WTC11 (cell line): ENCODE results near the gene TM9SF4. TPM values are rescaled to one million over a fixed set of nuclear protein-coding genes. Genes with fewer than 3 reads are reported as not detected.

Experiments used
- ATAC-seq: fragments of 200-7000 bp; cut with Tn5 transposase; 2 replicates; pipeline ENCODE4 v1.10.0; 2021; ENCODE audit warnings: mild to moderate bottlenecking, moderate library complexity
- Bru-seq: library from RNA; stranded (reverse); fragments of 400-500 nt; gene quantifications from one replicate; lab custom pipeline; 2021; lab: Mats Ljungman, UMichigan
- CTCF ChIA-PET: fragments of 300-600 bp; sonication (Branson Sonifier 250); formaldehyde crosslinking; loops from one replicate; lab custom pipeline; 2021; ENCODE audit warnings: antibody characterized with exemption; lab: Charles Lee
- POLR2A ChIA-PET: fragments of 350-600 bp; sonication (Branson Sonifier 250); formaldehyde crosslinking; loops from one replicate; lab custom pipeline; 2021; ENCODE audit warnings: antibody characterized with exemption; lab: Charles Lee
- DNase-seq: peaks from one replicate; pipeline ENCODE4 v3.0.0; 2021; ENCODE audit warnings: low spot score
- H3K27ac Mint-ChIP-seq: 2 replicates; pipeline ENCODE4 v1.8.0; 2021; ENCODE audit warnings: mixed read lengths
- H3K27me3 Mint-ChIP-seq: 2 replicates; pipeline ENCODE4 v1.8.0; 2021; ENCODE audit warnings: low read depth, mild to moderate bottlenecking, moderate library complexity, mixed read lengths
- H3K36me3 Mint-ChIP-seq: 2 replicates; pipeline ENCODE4 v1.8.0; 2021; ENCODE audit warnings: mixed read lengths
- H3K4me1 Mint-ChIP-seq: 2 replicates; pipeline ENCODE4 v1.8.0; 2022; ENCODE audit warnings: mixed read lengths
- H3K4me3 Mint-ChIP-seq: 2 replicates; pipeline ENCODE4 v1.8.0; 2021; ENCODE audit warnings: mild to moderate bottlenecking, moderate library complexity, mixed read lengths
- H3K9me3 Mint-ChIP-seq: 2 replicates; pipeline ENCODE4 v1.8.0; 2021; ENCODE audit warnings: mixed read lengths
- ATF1 ChIP-seq: sonication (generic); formaldehyde crosslinking; IDR thresholded peaks from 2 replicates; pipeline ENCODE4 v1.8.1; 2023; ENCODE audit warnings: mild to moderate bottlenecking, moderate library complexity, missing genetic modification reagents
- CREB1 ChIP-seq: sonication (generic); formaldehyde crosslinking; IDR thresholded peaks from 2 replicates; pipeline ENCODE4 v1.8.0; 2023; ENCODE audit warnings: mild to moderate bottlenecking, missing genetic modification reagents
- EMX1 ChIP-seq: fragments of 250-450 bp; sonication (Bioruptor Pico); IDR thresholded peaks from 2 replicates; pipeline ENCODE4 v1.8.0; 2021; ENCODE audit warnings: mild to moderate bottlenecking
- ESRRA ChIP-seq: sonication (generic); formaldehyde crosslinking; IDR thresholded peaks from 2 replicates; pipeline ENCODE4 v1.8.1; 2022; ENCODE audit warnings: mild to moderate bottlenecking, missing genetic modification reagents, borderline replicate concordance
- FOXK1 ChIP-seq: sonication (generic); formaldehyde crosslinking; IDR thresholded peaks from 2 replicates; pipeline ENCODE4 v1.8.0; 2022; ENCODE audit warnings: mild to moderate bottlenecking, moderate library complexity, missing genetic modification reagents
- GABPB1 ChIP-seq: sonication (generic); formaldehyde crosslinking; IDR thresholded peaks from 2 replicates; pipeline ENCODE4 v1.8.1; 2023; ENCODE audit warnings: mild to moderate bottlenecking, missing genetic modification reagents
- GRHL2 ChIP-seq: fragments of 250-450 bp; sonication (Bioruptor Pico); IDR thresholded peaks from 2 replicates; pipeline ENCODE4 v1.8.0; 2022; ENCODE audit warnings: mild to moderate bottlenecking, moderate library complexity; ENCODE audit not compliant: insufficient replicate concordance, severe bottlenecking
- HMGA2 ChIP-seq: fragments of 250-450 bp; sonication (Bioruptor Pico); IDR thresholded peaks from 2 replicates; pipeline ENCODE4 v1.4.0; 2021; ENCODE audit warnings: mild to moderate bottlenecking, moderate library complexity
- IRF2 ChIP-seq: sonication (generic); formaldehyde crosslinking; IDR thresholded peaks from 2 replicates; pipeline ENCODE4 v1.8.0; 2022; ENCODE audit warnings: low read depth, missing genetic modification reagents, borderline replicate concordance
- JUN ChIP-seq: sonication (generic); formaldehyde crosslinking; IDR thresholded peaks from 2 replicates; pipeline ENCODE4 v1.8.0; 2023; ENCODE audit warnings: mild to moderate bottlenecking, missing genetic modification reagents
- NFYB ChIP-seq: sonication (generic); formaldehyde crosslinking; conservative IDR thresholded peaks from 2 replicates; pipeline ENCODE4 v1.8.0; 2022; ENCODE audit warnings: low read depth, missing genetic modification reagents
- NR3C1 ChIP-seq: sonication (generic); formaldehyde crosslinking; conservative IDR thresholded peaks from 2 replicates; pipeline ENCODE4 v1.8.1; 2023; ENCODE audit warnings: low read depth, mild to moderate bottlenecking, missing genetic modification reagents
- SMAD4 ChIP-seq: sonication (generic); formaldehyde crosslinking; IDR thresholded peaks from 2 replicates; pipeline ENCODE4 v1.8.0; 2022; ENCODE audit warnings: mild to moderate bottlenecking, missing genetic modification reagents
- TEAD4 ChIP-seq: sonication (generic); formaldehyde crosslinking; IDR thresholded peaks from 2 replicates; pipeline ENCODE4 v1.8.0; 2022; ENCODE audit warnings: mild to moderate bottlenecking, missing genetic modification reagents
- long read RNA-seq, 3 experiments: library from RNA in 1 of 3; library from capped mRNA in 1 of 3; library from polyadenylated mRNA in 1 of 3; unstranded in 2 of 3; stranded (forward) in 1 of 3; transcript quantifications; one replicate each; pipeline ENCODE4 v2.0.0, GENCODE V29; 2021
- total RNA-seq: library from RNA; stranded (reverse); gene quantifications from 3 replicates; pipeline ENCODE4 v1.2.3, GENCODE V29; 2021
- TF ChIP-seq, protein P1 (sequence below): sonication (generic); formaldehyde crosslinking; IDR thresholded peaks from 2 replicates; pipeline ENCODE4 v1.8.0; 2022; ENCODE audit warnings: mild to moderate bottlenecking, missing genetic modification reagents
- TF ChIP-seq, protein P2 (sequence below): sonication (generic); formaldehyde crosslinking; IDR thresholded peaks from 2 replicates; pipeline ENCODE4 v1.8.1; 2022; ENCODE audit warnings: missing genetic modification reagents, borderline replicate concordance
- TF ChIP-seq, protein P3 (sequence below): sonication (generic); formaldehyde crosslinking; IDR thresholded peaks from 2 replicates; pipeline ENCODE4 v1.8.1; 2023; ENCODE audit warnings: mild to moderate bottlenecking, missing genetic modification reagents, moderate library complexity
- TF ChIP-seq, protein P4 (sequence below): sonication (generic); formaldehyde crosslinking; IDR thresholded peaks from 2 replicates; pipeline ENCODE4 v1.8.0; 2023; ENCODE audit warnings: mild to moderate bottlenecking, missing genetic modification reagents
- TF ChIP-seq, protein P5 (sequence below): fragments of 250-450 bp; sonication (Bioruptor Pico); IDR thresholded peaks from 2 replicates; pipeline ENCODE4 v1.8.0; 2021; ENCODE audit warnings: mild to moderate bottlenecking
- TF ChIP-seq, protein P6 (sequence below): sonication (generic); formaldehyde crosslinking; IDR thresholded peaks from 2 replicates; pipeline ENCODE4 v1.8.0; 2022; ENCODE audit warnings: missing genetic modification reagents

The TM9SF4 gene, protein sequence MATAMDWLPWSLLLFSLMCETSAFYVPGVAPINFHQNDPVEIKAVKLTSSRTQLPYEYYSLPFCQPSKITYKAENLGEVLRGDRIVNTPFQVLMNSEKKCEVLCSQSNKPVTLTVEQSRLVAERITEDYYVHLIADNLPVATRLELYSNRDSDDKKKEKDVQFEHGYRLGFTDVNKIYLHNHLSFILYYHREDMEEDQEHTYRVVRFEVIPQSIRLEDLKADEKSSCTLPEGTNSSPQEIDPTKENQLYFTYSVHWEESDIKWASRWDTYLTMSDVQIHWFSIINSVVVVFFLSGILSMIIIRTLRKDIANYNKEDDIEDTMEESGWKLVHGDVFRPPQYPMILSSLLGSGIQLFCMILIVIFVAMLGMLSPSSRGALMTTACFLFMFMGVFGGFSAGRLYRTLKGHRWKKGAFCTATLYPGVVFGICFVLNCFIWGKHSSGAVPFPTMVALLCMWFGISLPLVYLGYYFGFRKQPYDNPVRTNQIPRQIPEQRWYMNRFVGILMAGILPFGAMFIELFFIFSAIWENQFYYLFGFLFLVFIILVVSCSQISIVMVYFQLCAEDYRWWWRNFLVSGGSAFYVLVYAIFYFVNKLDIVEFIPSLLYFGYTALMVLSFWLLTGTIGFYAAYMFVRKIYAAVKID
- total RNA-seq: 44.8 to 54.9 TPM (median 50.6 TPM) in 3 replicates
- Bru-seq, nascent RNA: percentile 81 among the genes with signal in this experiment
- long read RNA-seq, experiment 1, transcript TM9SF4-202 (18 exons, 3,978 nt): major isoform, 176 of 309 reads
- long read RNA-seq, experiment 1, partial matches to known transcripts: 53 of 309 reads
- long read RNA-seq, experiment 1, other reads (novel, unspliced or antisense): 79 of 309 reads
- long read RNA-seq, experiment 2, full-length matches to known transcripts: 6 of 71 reads
- long read RNA-seq, experiment 2, partial matches to known transcripts: 48 of 71 reads
- long read RNA-seq, experiment 2, other reads (novel, unspliced or antisense): 17 of 71 reads
- long read RNA-seq, experiment 3, partial matches to known transcripts: 5 of 24 reads
- long read RNA-seq, experiment 3, other reads (novel, unspliced or antisense): 16 of 24 reads

DNA sequence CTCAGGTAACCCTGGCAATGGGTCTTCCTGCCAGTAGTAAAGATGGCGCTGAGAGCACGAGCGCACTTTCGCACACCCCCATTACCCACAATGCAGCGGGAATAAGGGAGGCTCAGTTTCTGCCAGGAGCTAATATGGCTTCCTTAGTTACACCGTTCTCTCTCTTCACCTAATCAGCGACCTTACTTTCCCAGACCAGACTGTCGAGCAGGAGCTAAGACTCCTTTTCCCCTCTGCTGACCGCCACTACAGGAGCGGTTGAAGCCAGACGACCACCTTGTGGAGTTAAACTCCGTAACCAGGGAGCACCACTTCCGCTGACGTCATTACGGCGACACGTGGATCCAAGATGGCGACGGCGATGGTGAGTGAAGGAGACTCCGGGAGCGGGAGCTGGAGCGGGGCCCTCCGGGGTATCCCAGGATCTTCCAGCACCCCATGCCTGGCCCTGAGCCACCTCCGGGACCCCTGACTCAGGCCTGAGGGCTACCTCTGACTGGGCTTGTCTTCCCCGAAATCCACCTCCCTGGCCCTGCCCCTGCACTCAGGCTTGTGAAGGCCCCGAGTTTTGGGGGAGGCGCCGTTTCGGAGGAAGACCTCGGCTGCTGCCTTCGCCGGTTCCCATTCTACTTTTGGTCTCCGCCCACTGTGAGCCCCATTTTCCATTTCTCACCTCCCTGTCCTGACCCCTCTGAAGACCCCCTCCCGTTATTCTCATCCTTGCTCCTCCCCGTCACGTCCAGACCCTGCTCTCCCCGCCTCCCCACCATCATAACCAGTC lies at the start of gene TM9SF4:
TSS of gene TM9SF4 (plus strand) at position 323 of the 781 bp plus-strand sequence. CDS start at position 350, 27 bp downstream.
- H3K27ac Mint-ChIP-seq: peak within 1 kb of the TSS; percentile 100
- DNase-seq: peak; percentile 86
- peak; percentile 77 for ATAC-seq
- H3K36me3 Mint-ChIP-seq: peaks cover 3% of the 10 kb centered on the region
- peaks cover 4% of the 10 kb centered on the region for H3K27me3 Mint-ChIP-seq
- no peaks in the 10 kb centered on the region for H3K9me3 Mint-ChIP-seq
- H3K4me3 Mint-ChIP-seq: peak within 1 kb of the TSS; percentile 96
- ChIA-PET CTCF (interaction anchor here (1.0 to 1.5 kb wide), 4 partner anchors 19 to 256 kb away, joined by 3 to 6 read pairs (median 4); partner anchors contain the start of gene PDRG1), POLR2A (interaction anchor here (0.5 to 0.8 kb wide), 3 partner anchors 57 to 305 kb away, joined by 3 read pairs; partner anchors contain the start of gene HCK)
- H3K4me1 Mint-ChIP-seq: peaks cover 7% of the 10 kb centered on the region
- TF ChIP-seq GRHL2 (CRISPR knock-in tag): no peak
- no peak for TF ChIP-seq IRF2 (CRISPR knock-in tag)
- TF ChIP-seq JUN (CRISPR knock-in tag): no peak
- no peak for TF ChIP-seq NFYB (CRISPR knock-in tag)
- TF ChIP-seq, protein P1, sequence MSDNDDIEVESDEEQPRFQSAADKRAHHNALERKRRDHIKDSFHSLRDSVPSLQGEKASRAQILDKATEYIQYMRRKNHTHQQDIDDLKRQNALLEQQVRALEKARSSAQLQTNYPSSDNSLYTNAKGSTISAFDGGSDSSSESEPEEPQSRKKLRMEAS (CRISPR knock-in tag): peak; percentile 79
- TF ChIP-seq ESRRA (CRISPR knock-in tag): peak; percentile 73; the same call in 1 of the 2 replicates
- TF ChIP-seq CREB1 (CRISPR knock-in tag): no peak
- no peak for TF ChIP-seq TEAD4 (CRISPR knock-in tag)
- TF ChIP-seq, protein P2, sequence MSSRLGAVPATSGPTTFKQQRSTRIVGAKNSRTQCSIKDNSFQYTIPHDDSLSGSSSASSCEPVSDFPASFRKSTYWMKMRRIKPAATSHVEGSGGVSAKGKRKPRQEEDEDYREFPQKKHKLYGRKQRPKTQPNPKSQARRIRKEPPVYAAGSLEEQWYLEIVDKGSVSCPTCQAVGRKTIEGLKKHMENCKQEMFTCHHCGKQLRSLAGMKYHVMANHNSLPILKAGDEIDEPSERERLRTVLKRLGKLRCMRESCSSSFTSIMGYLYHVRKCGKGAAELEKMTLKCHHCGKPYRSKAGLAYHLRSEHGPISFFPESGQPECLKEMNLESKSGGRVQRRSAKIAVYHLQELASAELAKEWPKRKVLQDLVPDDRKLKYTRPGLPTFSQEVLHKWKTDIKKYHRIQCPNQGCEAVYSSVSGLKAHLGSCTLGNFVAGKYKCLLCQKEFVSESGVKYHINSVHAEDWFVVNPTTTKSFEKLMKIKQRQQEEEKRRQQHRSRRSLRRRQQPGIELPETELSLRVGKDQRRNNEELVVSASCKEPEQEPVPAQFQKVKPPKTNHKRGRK: no peak
- TF ChIP-seq, protein P3, sequence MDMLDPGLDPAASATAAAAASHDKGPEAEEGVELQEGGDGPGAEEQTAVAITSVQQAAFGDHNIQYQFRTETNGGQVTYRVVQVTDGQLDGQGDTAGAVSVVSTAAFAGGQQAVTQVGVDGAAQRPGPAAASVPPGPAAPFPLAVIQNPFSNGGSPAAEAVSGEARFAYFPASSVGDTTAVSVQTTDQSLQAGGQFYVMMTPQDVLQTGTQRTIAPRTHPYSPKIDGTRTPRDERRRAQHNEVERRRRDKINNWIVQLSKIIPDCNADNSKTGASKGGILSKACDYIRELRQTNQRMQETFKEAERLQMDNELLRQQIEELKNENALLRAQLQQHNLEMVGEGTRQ: peak; percentile 85
- TF ChIP-seq HMGA2 (CRISPR knock-in tag): no peak
- no peak for TF ChIP-seq ATF1 (CRISPR knock-in tag)
- no peak; the same call in 1 of the 2 replicates for TF ChIP-seq SMAD4 (CRISPR knock-in tag)
- TF ChIP-seq, protein P4, sequence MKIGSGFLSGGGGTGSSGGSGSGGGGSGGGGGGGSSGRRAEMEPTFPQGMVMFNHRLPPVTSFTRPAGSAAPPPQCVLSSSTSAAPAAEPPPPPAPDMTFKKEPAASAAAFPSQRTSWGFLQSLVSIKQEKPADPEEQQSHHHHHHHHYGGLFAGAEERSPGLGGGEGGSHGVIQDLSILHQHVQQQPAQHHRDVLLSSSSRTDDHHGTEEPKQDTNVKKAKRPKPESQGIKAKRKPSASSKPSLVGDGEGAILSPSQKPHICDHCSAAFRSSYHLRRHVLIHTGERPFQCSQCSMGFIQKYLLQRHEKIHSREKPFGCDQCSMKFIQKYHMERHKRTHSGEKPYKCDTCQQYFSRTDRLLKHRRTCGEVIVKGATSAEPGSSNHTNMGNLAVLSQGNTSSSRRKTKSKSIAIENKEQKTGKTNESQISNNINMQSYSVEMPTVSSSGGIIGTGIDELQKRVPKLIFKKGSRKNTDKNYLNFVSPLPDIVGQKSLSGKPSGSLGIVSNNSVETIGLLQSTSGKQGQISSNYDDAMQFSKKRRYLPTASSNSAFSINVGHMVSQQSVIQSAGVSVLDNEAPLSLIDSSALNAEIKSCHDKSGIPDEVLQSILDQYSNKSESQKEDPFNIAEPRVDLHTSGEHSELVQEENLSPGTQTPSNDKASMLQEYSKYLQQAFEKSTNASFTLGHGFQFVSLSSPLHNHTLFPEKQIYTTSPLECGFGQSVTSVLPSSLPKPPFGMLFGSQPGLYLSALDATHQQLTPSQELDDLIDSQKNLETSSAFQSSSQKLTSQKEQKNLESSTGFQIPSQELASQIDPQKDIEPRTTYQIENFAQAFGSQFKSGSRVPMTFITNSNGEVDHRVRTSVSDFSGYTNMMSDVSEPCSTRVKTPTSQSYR (CRISPR knock-in tag): no peak
- no peak for TF ChIP-seq NR3C1 (CRISPR knock-in tag)
- peak; percentile 80; the same call in 1 of the 2 replicates for TF ChIP-seq FOXK1 (CRISPR knock-in tag)
- TF ChIP-seq GABPB1 (CRISPR knock-in tag): peak; percentile 89
- TF ChIP-seq, protein P5, sequence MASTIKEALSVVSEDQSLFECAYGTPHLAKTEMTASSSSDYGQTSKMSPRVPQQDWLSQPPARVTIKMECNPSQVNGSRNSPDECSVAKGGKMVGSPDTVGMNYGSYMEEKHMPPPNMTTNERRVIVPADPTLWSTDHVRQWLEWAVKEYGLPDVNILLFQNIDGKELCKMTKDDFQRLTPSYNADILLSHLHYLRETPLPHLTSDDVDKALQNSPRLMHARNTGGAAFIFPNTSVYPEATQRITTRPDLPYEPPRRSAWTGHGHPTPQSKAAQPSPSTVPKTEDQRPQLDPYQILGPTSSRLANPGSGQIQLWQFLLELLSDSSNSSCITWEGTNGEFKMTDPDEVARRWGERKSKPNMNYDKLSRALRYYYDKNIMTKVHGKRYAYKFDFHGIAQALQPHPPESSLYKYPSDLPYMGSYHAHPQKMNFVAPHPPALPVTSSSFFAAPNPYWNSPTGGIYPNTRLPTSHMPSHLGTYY (CRISPR knock-in tag): no peak
- TF ChIP-seq EMX1 (CRISPR knock-in tag): no peak
- TF ChIP-seq, protein P6, sequence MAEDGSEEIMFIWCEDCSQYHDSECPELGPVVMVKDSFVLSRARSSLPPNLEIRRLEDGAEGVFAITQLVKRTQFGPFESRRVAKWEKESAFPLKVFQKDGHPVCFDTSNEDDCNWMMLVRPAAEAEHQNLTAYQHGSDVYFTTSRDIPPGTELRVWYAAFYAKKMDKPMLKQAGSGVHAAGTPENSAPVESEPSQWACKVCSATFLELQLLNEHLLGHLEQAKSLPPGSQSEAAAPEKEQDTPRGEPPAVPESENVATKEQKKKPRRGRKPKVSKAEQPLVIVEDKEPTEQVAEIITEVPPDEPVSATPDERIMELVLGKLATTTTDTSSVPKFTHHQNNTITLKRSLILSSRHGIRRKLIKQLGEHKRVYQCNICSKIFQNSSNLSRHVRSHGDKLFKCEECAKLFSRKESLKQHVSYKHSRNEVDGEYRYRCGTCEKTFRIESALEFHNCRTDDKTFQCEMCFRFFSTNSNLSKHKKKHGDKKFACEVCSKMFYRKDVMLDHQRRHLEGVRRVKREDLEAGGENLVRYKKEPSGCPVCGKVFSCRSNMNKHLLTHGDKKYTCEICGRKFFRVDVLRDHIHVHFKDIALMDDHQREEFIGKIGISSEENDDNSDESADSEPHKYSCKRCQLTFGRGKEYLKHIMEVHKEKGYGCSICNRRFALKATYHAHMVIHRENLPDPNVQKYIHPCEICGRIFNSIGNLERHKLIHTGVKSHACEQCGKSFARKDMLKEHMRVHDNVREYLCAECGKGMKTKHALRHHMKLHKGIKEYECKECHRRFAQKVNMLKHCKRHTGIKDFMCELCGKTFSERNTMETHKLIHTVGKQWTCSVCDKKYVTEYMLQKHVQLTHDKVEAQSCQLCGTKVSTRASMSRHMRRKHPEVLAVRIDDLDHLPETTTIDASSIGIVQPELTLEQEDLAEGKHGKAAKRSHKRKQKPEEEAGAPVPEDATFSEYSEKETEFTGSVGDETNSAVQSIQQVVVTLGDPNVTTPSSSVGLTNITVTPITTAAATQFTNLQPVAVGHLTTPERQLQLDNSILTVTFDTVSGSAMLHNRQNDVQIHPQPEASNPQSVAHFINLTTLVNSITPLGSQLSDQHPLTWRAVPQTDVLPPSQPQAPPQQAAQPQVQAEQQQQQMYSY (CRISPR knock-in tag): no peak
